Inflammatory macrophage treated with lipopolysaccharide for 4 hours (primary cell): Measurements from ENCODE around the gene CCDC183.
A peak's percentile ranks its signal among the peaks of the same experiment; 100 is the strongest.

Experiments
- DNase-seq: peaks from one replicate; pipeline ENCODE4 v3.0.0-alpha.2; 2020

Gene CCDC183

DNA sequence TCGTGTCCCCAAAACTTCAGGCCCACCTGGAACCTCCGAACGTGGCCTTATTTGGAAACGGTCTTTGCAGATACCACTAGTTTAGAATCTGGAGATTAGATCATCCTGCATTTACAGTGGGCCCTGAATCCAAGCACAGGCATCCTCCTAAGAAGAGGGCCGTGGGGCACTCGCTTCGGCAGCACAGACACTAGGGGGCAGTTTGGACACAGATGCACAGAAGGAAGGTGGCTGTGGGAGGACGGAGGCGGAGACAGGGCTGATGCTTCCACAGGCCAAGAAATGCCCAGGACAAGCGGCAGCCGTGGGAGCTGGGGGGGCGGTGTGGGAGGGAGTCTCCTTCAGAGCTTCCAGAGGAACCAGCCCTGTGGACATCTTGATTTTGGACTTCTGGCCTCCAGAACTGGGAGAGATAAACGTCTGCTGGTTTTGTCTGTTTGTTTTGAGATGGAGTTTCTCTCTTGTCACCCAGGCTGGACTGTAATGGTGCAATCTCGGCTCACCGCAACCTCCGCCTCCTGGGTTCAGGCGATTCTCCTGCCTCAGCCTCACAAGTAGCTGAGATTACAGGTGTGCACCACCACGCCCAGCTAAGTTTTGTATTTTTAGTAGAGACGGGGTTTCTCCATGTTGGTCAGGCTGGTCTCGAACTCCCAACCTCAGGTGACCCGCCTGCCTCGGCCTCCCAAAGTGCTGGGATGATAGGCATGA, 35.1 kb upstream of the CCDC183 start:
- DNase-seq: peak; percentile 45

DNA sequence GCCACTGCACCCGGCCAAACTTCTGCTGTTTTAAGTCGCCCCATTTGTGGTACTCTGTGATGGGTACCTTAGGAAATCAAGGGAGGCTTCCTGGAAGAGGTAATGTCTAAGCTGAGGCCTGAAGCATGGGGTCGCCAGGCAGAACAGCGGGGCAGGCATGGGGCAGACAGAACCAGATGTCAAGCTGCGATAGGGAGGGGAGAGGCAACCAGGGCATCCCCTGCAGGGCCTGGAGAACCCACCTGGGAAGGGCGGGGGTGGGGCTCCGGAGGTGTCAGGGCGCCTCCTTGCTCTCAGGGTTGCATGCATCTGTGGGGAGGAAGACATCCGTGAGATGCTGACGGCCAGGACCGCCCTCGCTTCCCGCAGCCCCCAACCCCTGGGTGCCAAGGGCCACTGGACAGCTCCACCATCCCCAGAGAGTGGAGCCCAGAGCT, 34.6 kb upstream of the CCDC183 start:
- no peak for DNase-seq

- no peak for DNase-seq
Measured at GRCh38 chr9:136762221-136762691, 33.9 kb upstream of the CCDC183 start.

DNA sequence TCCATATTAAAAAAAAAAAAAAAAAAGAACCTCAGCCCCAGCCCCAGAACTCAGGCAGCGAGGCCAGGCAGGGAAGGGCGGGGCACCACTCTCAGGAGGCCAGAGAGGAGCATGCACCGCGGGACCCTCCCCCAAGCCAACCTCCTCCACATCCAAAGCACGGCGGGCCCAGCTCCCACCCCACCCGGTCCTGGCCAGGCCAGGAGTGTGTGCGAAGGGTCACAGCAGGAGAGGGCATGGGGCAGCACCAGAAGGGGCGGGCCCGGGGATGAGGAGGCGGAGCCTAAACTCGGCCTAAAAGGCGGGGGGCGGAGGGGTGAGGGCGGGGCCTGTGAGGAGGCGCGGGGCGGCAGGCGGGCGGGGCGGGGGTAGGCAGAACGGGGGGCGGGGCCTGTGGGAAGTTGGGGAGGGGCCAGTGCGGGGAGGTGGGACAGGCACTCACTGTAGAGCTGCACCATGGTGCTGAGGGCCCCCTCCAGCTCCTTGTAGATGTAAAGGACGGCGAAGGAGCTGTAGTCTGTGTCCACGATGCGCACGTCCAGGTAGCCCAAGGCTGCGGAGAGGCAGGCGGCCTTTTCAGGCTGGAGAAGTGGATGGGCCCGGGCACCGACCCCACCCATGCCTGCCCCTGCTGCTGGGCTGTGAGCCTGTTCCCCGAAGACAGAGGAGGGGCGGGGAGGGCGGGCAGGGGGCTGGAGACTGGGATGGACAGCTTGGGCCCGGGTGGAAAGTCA, 33.1 kb upstream of the CCDC183 start:
- peak; percentile 5 for DNase-seq

- DNase-seq: no peak
Measured at GRCh38 chr9:136763649-136764035, 32.5 kb upstream of the CCDC183 start.

GRCh38 chr9:136764301-136764891, 31.7 kb upstream of the CCDC183 start, which contains the start of gene LCN15:
TSS of gene LCN15 (minus strand) at chr9:136764518. CDS start at chr9:136764488, 30 bp downstream.
- no peak for DNase-seq

DNA sequence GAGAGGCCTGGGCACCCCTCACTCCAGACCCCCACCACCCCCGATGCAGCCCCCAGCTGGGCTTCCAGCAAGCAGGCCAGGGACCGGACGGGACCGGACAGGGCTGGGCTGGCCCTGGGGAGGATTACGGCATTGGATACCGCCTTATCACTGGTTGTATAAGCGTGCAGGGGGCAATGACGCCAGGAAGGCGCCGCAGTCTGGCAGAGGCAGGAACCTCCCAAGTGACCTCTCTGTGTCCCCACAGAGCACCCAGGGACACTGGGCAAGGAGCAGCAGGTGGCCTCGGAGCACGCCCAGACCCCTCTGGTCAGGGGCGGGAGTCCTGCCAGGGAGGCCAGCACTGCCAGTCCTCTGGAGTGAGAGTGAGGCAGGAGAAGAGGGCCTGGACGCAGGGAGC, 31.1 kb upstream of the CCDC183 start:
- no peak for DNase-seq

DNA sequence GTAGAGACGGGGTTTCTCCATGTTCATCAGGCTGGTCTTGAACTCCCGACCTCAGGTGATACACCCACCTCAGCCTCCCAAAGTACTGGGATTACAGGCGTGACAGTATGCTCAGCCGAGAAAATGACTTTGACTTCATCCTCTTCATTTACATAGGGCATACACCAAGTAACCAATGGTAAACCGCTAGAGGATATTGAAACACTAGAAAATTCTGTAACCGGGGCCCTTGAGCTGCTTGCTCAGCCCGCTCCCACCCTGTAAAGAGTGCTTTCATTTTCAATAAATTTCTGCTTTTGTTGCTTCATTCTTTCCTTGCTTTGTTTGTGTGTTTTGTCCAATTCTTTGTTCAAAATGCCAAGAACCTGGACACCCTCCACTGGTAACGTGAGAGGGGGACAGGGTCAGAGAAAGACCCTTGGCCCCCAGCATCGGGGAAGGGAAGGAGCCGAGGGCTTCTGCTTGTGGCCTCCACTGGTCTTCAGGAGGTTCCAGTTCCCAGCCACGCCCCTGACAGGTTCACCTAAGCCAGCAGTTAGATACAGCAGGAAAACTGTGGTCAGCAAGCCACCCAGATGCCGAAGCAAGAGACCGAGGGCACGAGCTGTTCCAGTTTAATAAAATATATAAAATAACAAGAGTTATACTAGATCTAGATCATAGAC, 30.3 kb upstream of the CCDC183 start:
- DNase-seq: peak; percentile 38

DNA sequence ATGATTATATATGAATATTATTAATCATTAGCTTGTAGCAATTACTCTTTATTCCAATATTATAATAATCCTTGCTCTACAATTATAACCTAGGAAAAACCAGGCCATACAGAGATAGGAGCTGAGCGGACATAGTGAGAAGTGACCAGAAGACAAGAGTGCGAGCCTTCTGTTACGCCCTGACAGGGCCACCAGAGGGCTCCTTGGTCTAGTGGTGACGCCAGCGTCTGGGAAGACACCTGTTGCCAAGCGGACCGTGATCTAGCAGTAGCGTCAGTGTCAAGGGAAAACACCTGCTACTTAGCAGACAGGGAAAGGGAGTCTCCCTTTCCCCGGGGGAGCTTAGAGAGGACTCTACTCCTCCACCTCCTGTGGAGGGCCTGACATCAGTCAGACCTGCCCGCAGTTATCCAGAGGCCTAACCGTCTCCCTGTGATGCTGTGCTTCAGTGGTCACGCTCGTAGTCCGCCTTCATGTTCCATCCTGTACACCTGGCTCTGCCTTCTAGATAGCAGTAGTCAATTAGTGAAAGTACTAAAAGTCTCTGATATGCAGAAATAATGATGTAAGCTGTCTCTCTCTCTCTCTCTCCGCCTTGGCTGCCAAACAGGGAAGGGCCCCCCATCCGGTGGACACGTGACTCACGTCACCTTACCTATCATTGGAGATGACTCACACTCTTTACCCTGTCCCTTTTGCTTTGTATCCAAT, 29.6 kb upstream of the CCDC183 start:
- DNase-seq: peak; percentile 66

GRCh38 chr9:136769710-136770191, 26.4 kb upstream of the CCDC183 start:
- DNase-seq: peak; percentile 27

GRCh38 chr9:136771907-136772415, 24.2 kb upstream of the CCDC183 start:
- DNase-seq: no peak

DNA sequence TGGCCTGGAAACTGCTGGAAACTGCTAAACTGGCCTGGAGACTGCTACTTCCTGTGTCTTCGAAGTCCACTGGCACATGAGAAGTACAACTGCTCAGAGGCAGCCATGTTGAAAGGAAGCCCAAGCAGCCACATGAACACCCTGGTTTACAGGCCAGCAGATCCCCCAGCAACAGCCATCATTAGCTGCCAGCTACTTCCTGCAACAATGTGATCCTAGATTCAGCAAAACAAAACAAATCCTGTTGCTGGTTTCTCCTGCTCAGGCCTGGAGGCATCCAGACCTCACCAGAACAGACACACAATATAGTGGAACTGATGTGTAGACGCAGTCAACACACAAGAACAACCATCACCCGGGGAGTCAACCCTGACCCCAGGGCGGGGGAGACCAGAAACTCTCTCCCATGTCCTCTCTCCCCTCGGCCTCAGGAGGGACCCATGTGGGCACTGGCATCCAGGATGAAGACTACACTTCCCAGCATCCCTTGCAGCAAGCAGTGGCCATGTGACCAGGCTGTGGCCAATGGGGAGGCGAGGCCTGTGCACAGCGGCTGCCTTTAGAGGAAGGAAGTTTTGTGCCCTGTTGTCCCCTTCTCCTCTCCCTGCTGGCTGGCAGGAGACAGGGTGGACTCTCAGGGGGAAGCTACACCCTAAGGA, 22.6 kb upstream of the CCDC183 start:
- DNase-seq: peak; percentile 43

- DNase-seq: no peak
Measured at GRCh38 chr9:136774416-136775045, 21.6 kb upstream of the CCDC183 start.

DNA sequence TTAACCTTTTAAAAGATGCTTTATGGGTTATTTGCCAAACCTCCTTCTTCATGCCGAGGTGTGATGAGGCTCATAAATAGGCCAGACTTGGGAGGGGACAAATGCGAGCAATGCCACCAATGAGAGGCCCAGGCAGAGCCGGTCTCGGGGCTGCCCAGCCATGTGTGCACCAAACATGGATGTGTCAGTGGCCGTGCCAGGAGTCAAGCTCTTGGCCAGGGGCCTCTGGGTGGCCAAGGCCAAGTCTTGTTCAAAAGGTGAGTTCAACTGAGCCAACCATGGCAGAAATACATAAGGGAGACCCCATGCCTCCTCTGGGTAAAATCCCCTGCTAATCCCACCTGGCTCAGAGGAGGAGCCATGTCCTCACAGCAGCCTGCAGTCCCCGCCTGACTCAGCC, 20.9 kb upstream of the CCDC183 start:
- no peak for DNase-seq

- no peak for DNase-seq
Measured at GRCh38 chr9:136776947-136777346, 19.2 kb upstream of the CCDC183 start.

GRCh38 chr9:136777359-136777758, 18.8 kb upstream of the CCDC183 start:
- no peak for DNase-seq

DNA sequence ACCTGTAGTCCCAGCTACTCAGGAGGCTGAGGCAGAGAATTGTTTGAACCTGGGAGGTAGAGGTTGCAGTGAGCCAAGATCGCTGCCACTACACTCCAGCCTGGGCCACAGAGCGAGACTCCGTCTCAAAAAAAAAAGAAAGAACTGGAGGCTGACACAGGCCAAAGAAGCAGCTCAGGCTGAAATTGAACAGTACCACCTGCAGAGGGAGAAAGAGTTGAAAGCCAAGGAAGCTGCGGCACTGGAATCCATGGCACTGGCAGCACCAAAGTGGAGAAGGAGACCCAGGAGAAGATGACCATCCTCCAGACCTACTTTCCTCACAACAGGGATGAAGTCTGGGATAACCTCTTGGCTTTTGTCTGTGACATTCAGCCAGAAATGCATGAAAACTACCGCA, 16.3 kb upstream of the CCDC183 start:
- no peak for DNase-seq

DNA sequence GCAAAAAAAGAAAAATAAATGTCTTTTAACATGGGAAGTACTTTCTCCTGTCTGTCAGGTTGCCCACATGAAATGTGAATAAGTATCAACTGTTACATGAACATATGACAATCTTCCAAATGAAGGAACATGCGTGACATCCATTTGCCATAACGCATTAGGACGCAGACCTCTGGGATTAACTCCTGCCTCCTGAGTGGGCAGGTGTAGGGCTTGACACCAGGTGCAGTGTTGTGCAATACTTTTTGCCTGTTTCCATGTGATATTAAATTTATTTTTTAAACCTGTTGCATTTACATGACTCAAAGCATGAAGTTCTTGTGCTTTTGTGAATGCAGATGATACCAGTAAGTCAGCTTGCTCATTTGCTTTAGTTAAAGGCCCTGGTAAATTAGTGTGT, 13.7 kb upstream of the CCDC183 start:
- no peak for DNase-seq

- peak; percentile 46 for DNase-seq
Measured at GRCh38 chr9:136784249-136784996, 11.7 kb upstream of the CCDC183 start.

- DNase-seq: no peak
Measured at GRCh38 chr9:136784997-136785361, 11.2 kb upstream of the CCDC183 start.
